ENCODE data around the gene VASP.

VASP gene

GRCh38 chr19:45464852-45465441, 42.3 kb upstream of the VASP start:
- TF ChIP-seq CREB5 (CRISPR knock-in tag; IDR thresholded peaks at IDR 0.05; ENCODE audit: low read depth) = no peak
- TF ChIP-seq CSRNP3 (CRISPR knock-in tag; IDR thresholded peaks at IDR 0.05) = no peak
- TF ChIP-seq RARB (CRISPR knock-in tag; IDR thresholded peaks at IDR 0.05) = no peak
- no peak for TF ChIP-seq ESRRG (CRISPR knock-in tag; IDR thresholded peaks at IDR 0.05)
- TF ChIP-seq, protein P1, sequence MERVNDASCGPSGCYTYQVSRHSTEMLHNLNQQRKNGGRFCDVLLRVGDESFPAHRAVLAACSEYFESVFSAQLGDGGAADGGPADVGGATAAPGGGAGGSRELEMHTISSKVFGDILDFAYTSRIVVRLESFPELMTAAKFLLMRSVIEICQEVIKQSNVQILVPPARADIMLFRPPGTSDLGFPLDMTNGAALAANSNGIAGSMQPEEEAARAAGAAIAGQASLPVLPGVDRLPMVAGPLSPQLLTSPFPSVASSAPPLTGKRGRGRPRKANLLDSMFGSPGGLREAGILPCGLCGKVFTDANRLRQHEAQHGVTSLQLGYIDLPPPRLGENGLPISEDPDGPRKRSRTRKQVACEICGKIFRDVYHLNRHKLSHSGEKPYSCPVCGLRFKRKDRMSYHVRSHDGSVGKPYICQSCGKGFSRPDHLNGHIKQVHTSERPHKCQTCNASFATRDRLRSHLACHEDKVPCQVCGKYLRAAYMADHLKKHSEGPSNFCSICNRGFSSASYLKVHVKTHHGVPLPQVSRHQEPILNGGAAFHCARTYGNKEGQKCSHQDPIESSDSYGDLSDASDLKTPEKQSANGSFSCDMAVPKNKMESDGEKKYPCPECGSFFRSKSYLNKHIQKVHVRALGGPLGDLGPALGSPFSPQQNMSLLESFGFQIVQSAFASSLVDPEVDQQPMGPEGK (CRISPR knock-in tag; IDR thresholded peaks at IDR 0.05; ENCODE audit: borderline replicate concordance) = no peak
- TF ChIP-seq POU6F1 (CRISPR knock-in tag; IDR thresholded peaks at IDR 0.05; ENCODE audit: borderline replicate concordance, low read depth) = no peak
- TF ChIP-seq ZNF565 (CRISPR knock-in tag; conservative IDR thresholded peaks at IDR 0.05; ENCODE audit: low read depth) = no peak
- no peak for TF ChIP-seq ISL1 (CRISPR knock-in tag; IDR thresholded peaks at IDR 0.05)
- TF ChIP-seq TOX (CRISPR knock-in tag; IDR thresholded peaks at IDR 0.05; ENCODE audit: borderline replicate concordance) = no peak
- TF ChIP-seq TSHZ2 (CRISPR knock-in tag; IDR thresholded peaks at IDR 0.05) = no peak
- TF ChIP-seq ZNF8 (CRISPR knock-in tag; IDR thresholded peaks at IDR 0.05) = no peak
- TF ChIP-seq TCF4 (CRISPR knock-in tag; IDR thresholded peaks at IDR 0.05; ENCODE audit: borderline replicate concordance) = no peak
- no peak for TF ChIP-seq BACH2 (CRISPR knock-in tag; IDR thresholded peaks at IDR 0.05; ENCODE audit: borderline replicate concordance)
- no peak for TF ChIP-seq PPARA (CRISPR knock-in tag; IDR thresholded peaks at IDR 0.05; ENCODE audit: borderline replicate concordance)
- TF ChIP-seq OSR1 (CRISPR knock-in tag; IDR thresholded peaks at IDR 0.05) = no peak
- no peak for ATAC-seq

DNA sequence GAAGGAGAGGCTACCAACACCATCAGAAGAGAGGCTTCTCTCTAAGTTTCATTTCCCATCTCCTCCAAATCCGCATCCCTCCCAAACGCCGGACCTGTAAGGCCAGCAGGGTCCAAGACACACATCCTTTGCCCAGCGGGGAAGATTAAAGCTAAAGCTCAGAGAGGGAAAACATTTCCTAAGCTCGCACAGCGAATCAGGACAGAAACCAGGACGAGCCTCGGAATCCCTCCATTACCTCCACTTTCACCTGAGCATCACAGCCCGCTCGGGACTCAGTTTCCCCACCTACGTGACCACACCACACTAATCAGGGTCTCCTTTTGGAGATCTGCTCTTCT, 40.2 kb upstream of the VASP start:
- ATAC-seq = no peak
- no peak for TF ChIP-seq TOX (CRISPR knock-in tag; IDR thresholded peaks at IDR 0.05; ENCODE audit: borderline replicate concordance)
- no peak for TF ChIP-seq ARNTL (CRISPR knock-in tag; IDR thresholded peaks at IDR 0.05; ENCODE audit: borderline replicate concordance, low read depth)
- no peak for TF ChIP-seq CSDC2 (CRISPR knock-in tag; IDR thresholded peaks at IDR 0.05)
- no peak for TF ChIP-seq ESRRG (CRISPR knock-in tag; IDR thresholded peaks at IDR 0.05)
- TF ChIP-seq GLIS3 (CRISPR knock-in tag; IDR thresholded peaks at IDR 0.05) = no peak
- TF ChIP-seq ZNF8 (CRISPR knock-in tag; IDR thresholded peaks at IDR 0.05) = no peak
- TF ChIP-seq POU6F1 (CRISPR knock-in tag; IDR thresholded peaks at IDR 0.05; ENCODE audit: borderline replicate concordance, low read depth) = no peak
- no peak for TF ChIP-seq ISL1 (CRISPR knock-in tag; IDR thresholded peaks at IDR 0.05)
- no peak for TF ChIP-seq CSRNP3 (CRISPR knock-in tag; IDR thresholded peaks at IDR 0.05)
- no peak for TF ChIP-seq RARB (CRISPR knock-in tag; IDR thresholded peaks at IDR 0.05)
- no peak for TF ChIP-seq ZNF70 (CRISPR knock-in tag; IDR thresholded peaks at IDR 0.05)
- no peak for TF ChIP-seq PPARA (CRISPR knock-in tag; IDR thresholded peaks at IDR 0.05; ENCODE audit: borderline replicate concordance)
- TF ChIP-seq CREB5 (CRISPR knock-in tag; IDR thresholded peaks at IDR 0.05; ENCODE audit: low read depth) = no peak
- TF ChIP-seq SNAI2 (CRISPR knock-in tag; IDR thresholded peaks at IDR 0.05) = no peak
- no peak for TF ChIP-seq ZFP30 (CRISPR knock-in tag; IDR thresholded peaks at IDR 0.05)
- no peak for TF ChIP-seq BACH2 (CRISPR knock-in tag; IDR thresholded peaks at IDR 0.05; ENCODE audit: borderline replicate concordance)
- no peak for TF ChIP-seq TCF4 (CRISPR knock-in tag; IDR thresholded peaks at IDR 0.05; ENCODE audit: borderline replicate concordance)
- TF ChIP-seq TSHZ2 (CRISPR knock-in tag; IDR thresholded peaks at IDR 0.05) = no peak

All from SK-N-SH treated with all-trans-retinoic acid at 6 μM for 48 hours (cell line).